HepG2 (cell line): ENCODE results near the gene SP1. TPM values are rescaled to one million over a fixed set of nuclear protein-coding genes. Genes with fewer than 3 reads are reported as not detected.

Experiments
- ATF7-NPFF ChIP-seq: sonication (generic); formaldehyde crosslinking; IDR thresholded peaks from 2 replicates; pipeline ENCODE4 v1.8.1; 2023; ENCODE audit warnings: mild to moderate bottlenecking, low read depth, missing genetic modification reagents, moderate library complexity
- CAMTA2 ChIP-seq: sonication (generic); formaldehyde crosslinking; IDR thresholded peaks from 2 replicates; pipeline ENCODE4 v1.4.0; 2020; ENCODE audit warnings: mild to moderate bottlenecking, missing genetic modification reagents, borderline replicate concordance
- DDIT3 ChIP-seq: sonication (generic); formaldehyde crosslinking; IDR thresholded peaks from 2 replicates; pipeline ENCODE4 v1.4.0; 2020; ENCODE audit warnings: mild to moderate bottlenecking, missing genetic modification reagents
- EHMT2 ChIP-seq: fragments of 200-600 bp; sonication (generic); IDR thresholded peaks from 2 replicates; pipeline ENCODE4 v1.7.0; 2017; ENCODE audit warnings: antibody characterized with exemption, low read depth, low read length, borderline replicate concordance
- ELF1 ChIP-seq: sonication (generic); formaldehyde crosslinking; IDR thresholded peaks from 2 replicates; pipeline ENCODE4 v1.4.0; 2020; ENCODE audit warnings: missing genetic modification reagents
- HNRNPLL ChIP-seq: fragments of 200-400 bp; formaldehyde crosslinking; IDR thresholded peaks from 2 replicates; pipeline ENCODE4 v1.6.1; 2017; ENCODE audit warnings: mild to moderate bottlenecking, low read depth, low read length; ENCODE audit not compliant: poor library complexity, severe bottlenecking
- KMT2B ChIP-seq: IDR thresholded peaks from 2 replicates; pipeline ENCODE4 v1.6.1; 2016; ENCODE audit warnings: missing genetic modification reagents, missing compliant biosample characterization
- MAF1 ChIP-seq: sonication (generic); formaldehyde crosslinking; IDR thresholded peaks from 2 replicates; pipeline ENCODE4 v1.5.0; 2020; ENCODE audit warnings: missing genetic modification reagents, borderline replicate concordance
- MAX ChIP-seq: IDR thresholded peaks from 2 replicates; pipeline ENCODE4 v1.6.1; 2012; ENCODE audit warnings: inconsistent platforms
- MIER2 ChIP-seq: IDR thresholded peaks from 2 replicates; pipeline ENCODE4 v1.6.1; 2016; ENCODE audit warnings: missing biosample characterization, missing genetic modification reagents
- POLR2AphosphoS5 ChIP-seq: IDR thresholded peaks from 2 replicates; pipeline ENCODE4 v1.6.1; 2012; ENCODE audit warnings: low read depth, low read length
- RARG ChIP-seq: sonication (generic); formaldehyde crosslinking; IDR thresholded peaks from 2 replicates; pipeline ENCODE4 v1.4.0; 2020; ENCODE audit warnings: low read depth, mild to moderate bottlenecking, missing genetic modification reagents
- ZC3H4 ChIP-seq: sonication (generic); formaldehyde crosslinking; IDR thresholded peaks from 2 replicates; pipeline ENCODE4 v1.4.0; 2020; ENCODE audit warnings: missing genetic modification reagents, borderline replicate concordance
- ZFP90 ChIP-seq: sonication (generic); formaldehyde crosslinking; IDR thresholded peaks from 2 replicates; pipeline ENCODE4 v1.8.0; 2022; ENCODE audit warnings: missing genetic modification reagents, mild to moderate bottlenecking, inconsistent platforms, borderline replicate concordance
- ZFP91 ChIP-seq: sonication (generic); formaldehyde crosslinking; IDR thresholded peaks from 2 replicates; pipeline ENCODE4 v1.9.0; 2022; ENCODE audit warnings: missing genetic modification reagents, mild to moderate bottlenecking, borderline replicate concordance
- ZNF121 ChIP-seq: sonication (generic); formaldehyde crosslinking; IDR thresholded peaks from 2 replicates; pipeline ENCODE4 v1.5.0; 2020; ENCODE audit warnings: mild to moderate bottlenecking, missing genetic modification reagents
- ZNF17 ChIP-seq: sonication (generic); formaldehyde crosslinking; IDR thresholded peaks from 2 replicates; pipeline ENCODE4 v1.5.0; 2020; ENCODE audit warnings: mild to moderate bottlenecking, missing genetic modification reagents
- ZNF256 ChIP-seq: sonication (generic); formaldehyde crosslinking; conservative IDR thresholded peaks from 2 replicates; pipeline ENCODE4 v1.4.0; 2020; ENCODE audit warnings: missing genetic modification reagents
- ZNF468 ChIP-seq: sonication (generic); formaldehyde crosslinking; IDR thresholded peaks from 2 replicates; pipeline ENCODE4 v1.8.0; 2022; ENCODE audit warnings: mild to moderate bottlenecking, moderate library complexity, missing genetic modification reagents
- ZNF513 ChIP-seq: sonication (generic); formaldehyde crosslinking; conservative IDR thresholded peaks from 2 replicates; pipeline ENCODE4 v1.5.0; 2020; ENCODE audit warnings: missing genetic modification reagents
- ZNF530 ChIP-seq: sonication (generic); formaldehyde crosslinking; IDR thresholded peaks from 2 replicates; pipeline ENCODE4 v1.5.0; 2020; ENCODE audit warnings: low read depth, mild to moderate bottlenecking, missing genetic modification reagents
- ZNF549 ChIP-seq: sonication (generic); formaldehyde crosslinking; IDR thresholded peaks from 2 replicates; pipeline ENCODE4 v1.5.0; 2020; ENCODE audit warnings: missing genetic modification reagents
- ZNF629 ChIP-seq: sonication (generic); formaldehyde crosslinking; conservative IDR thresholded peaks from 2 replicates; pipeline ENCODE4 v1.5.0; 2020; ENCODE audit warnings: missing genetic modification reagents
- polyA plus RNA-seq, 8 experiments: library from polyadenylated mRNA; depleted of rRNA in 3 of 8; stranded (reverse) in 7 of 8; unstranded in 1 of 8; fragments of >200 nt; fragmentation: Illumina TruSeq in 4 of 8; extraction: Trizol in 4 of 8; gene quantifications; 2 replicates each; pipeline versions ENCODE4 v1.2.1 to v1.2.3, GENCODE V29; 2011 to 2016; ENCODE audit warnings: low read depth in 4 of 8, missing spikeins in 1 of 8, mixed read lengths in 1 of 8; ENCODE audit not compliant: insufficient read depth in 1 of 8
- total RNA-seq, 5 experiments: library from RNA; depleted of rRNA; stranded (reverse); fragments of >200 nt; fragmentation: Illumina TruSeq; extraction: Trizol; gene quantifications; 2 replicates each; pipeline ENCODE4 v1.2.3, GENCODE V29; 2016; ENCODE audit warnings: low read depth in 1 of 5
- TF ChIP-seq, protein P1 (sequence below): sonication (generic); formaldehyde crosslinking; IDR thresholded peaks from 2 replicates; pipeline ENCODE4 v1.5.1; 2020; ENCODE audit warnings: missing genetic modification reagents, mild to moderate bottlenecking, borderline replicate concordance

Gene SP1
- total and polyA plus RNA-seq, 2 of the 13 experiments (the other 11 are each of a cell fraction or from before 2014, with no cell fraction given) = 26.5 to 27.5 TPM

GRCh38 chr12:53441040-53441833, 61.3 kb downstream of the SP1 start, which contains the start of gene PRR13 (continued):
- TF ChIP-seq POLR2AphosphoS5 (peak; percentile 94), ELF1 (CRISPR knock-in tag) (peak; percentile 86), ZNF629 (CRISPR knock-in tag) (no peak; the same call in 1 of the 2 replicates), DDIT3 (no peak), ZNF513 (no peak), ZFP91 (peak; percentile 36; the same call in 1 of the 2 replicates), ZNF121 (CRISPR knock-in tag) (no peak), ZC3H4 (no peak), ZFP90 (CRISPR knock-in tag) (0 out of 2 replicates have a peak, but pooled peaks have one; percentile 5), ZNF468 (CRISPR knock-in tag) (no peak), ZNF256 (0 out of 2 replicates have a peak, but pooled peaks have one; percentile 55), ZNF17 (no peak), ZNF530 (CRISPR knock-in tag) (no peak), HNRNPLL (peak; percentile 71), CAMTA2 (CRISPR knock-in tag) (no peak), ZNF549 (CRISPR knock-in tag) (no peak), MAX (peak; percentile 45), RARG (no peak), KMT2B (0 out of 2 replicates have a peak, but pooled peaks have one; percentile 17), EHMT2 (no peak), MIER2 (CRISPR knock-in tag) (no peak), ATF7-NPFF (no peak), MAF1 (no peak)
- TF ChIP-seq, protein P1, sequence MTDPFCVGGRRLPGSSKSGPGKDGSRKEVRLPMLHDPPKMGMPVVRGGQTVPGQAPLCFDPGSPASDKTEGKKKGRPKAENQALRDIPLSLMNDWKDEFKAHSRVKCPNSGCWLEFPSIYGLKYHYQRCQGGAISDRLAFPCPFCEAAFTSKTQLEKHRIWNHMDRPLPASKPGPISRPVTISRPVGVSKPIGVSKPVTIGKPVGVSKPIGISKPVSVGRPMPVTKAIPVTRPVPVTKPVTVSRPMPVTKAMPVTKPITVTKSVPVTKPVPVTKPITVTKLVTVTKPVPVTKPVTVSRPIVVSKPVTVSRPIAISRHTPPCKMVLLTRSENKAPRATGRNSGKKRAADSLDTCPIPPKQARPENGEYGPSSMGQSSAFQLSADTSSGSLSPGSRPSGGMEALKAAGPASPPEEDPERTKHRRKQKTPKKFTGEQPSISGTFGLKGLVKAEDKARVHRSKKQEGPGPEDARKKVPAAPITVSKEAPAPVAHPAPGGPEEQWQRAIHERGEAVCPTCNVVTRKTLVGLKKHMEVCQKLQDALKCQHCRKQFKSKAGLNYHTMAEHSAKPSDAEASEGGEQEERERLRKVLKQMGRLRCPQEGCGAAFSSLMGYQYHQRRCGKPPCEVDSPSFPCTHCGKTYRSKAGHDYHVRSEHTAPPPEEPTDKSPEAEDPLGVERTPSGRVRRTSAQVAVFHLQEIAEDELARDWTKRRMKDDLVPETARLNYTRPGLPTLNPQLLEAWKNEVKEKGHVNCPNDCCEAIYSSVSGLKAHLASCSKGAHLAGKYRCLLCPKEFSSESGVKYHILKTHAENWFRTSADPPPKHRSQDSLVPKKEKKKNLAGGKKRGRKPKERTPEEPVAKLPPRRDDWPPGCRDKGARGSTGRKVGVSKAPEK (CRISPR knock-in tag) = no peak
